IMR-90 (cell line): ENCODE results near the gene NAP1L1.

Source experiments
- ELK1 ChIP-seq: fragments of 150-350 bp; IDR thresholded peaks from 2 replicates; pipeline ENCODE4 v1.6.1; 2016; ENCODE audit warnings: low read depth, mild to moderate bottlenecking, low read length, moderate library complexity, borderline replicate concordance
- RCOR1 ChIP-seq: IDR thresholded peaks from 2 replicates; pipeline ENCODE4 v1.6.1; 2012; ENCODE audit warnings: mild to moderate bottlenecking, low read length, improper control_type of control experiment; ENCODE audit not compliant: insufficient replicate concordance

- TF ChIP-seq RCOR1 (no peak), ELK1 (no peak)
These were observed 76.8 kb downstream of the NAP1L1 start for GRCh38 chr12:76007640-76008039.
